CD14-positive monocyte (primary cell): ENCODE measurements around the gene HDAC8. TPM values are rescaled to one million over a fixed set of nuclear protein-coding genes. Genes with fewer than 3 reads are reported as not detected.

Experiments
- DNase-seq, 3 donors: peaks; one replicate each; pipeline ENCODE4 v3.0.0-alpha.2; 2011 to 2022
- H2AFZ ChIP-seq: 2 replicates; pipeline ENCODE4 v1.6.0; 2012; ENCODE audit warnings: mild to moderate bottlenecking, low read depth, low read length, inconsistent platforms; ENCODE audit not compliant: insufficient read depth, poor library complexity, severe bottlenecking
- H3K27ac ChIP-seq, 2 donors: 1 replicate in 1 of 2; 2 replicates in 1 of 2; pipeline ENCODE4 v1.5.1; 2012 to 2013; ENCODE audit warnings: low read length in 2 of 2, control low read depth in 1 of 2, inconsistent platforms in 1 of 2, low read depth in 1 of 2, mild to moderate bottlenecking in 1 of 2
- H3K27me3 ChIP-seq, 2 donors: one replicate each; pipeline versions ENCODE4 v1.6.0 to v1.6.1; 2011 to 2013; ENCODE audit warnings: low read length in 2 of 2; ENCODE audit not compliant: control insufficient read depth in 2 of 2, insufficient read depth in 2 of 2
- H3K36me3 ChIP-seq, 2 donors: replicated peaks in 1 of 2; 1 replicate in 1 of 2; 2 replicates in 1 of 2; pipeline versions ENCODE4 v1.5.1 to v1.6.1; 2012 to 2013; ENCODE audit warnings: low read length in 2 of 2, control low read depth in 1 of 2, inconsistent platforms in 1 of 2, mild to moderate bottlenecking in 1 of 2; ENCODE audit not compliant: insufficient read depth in 2 of 2, control insufficient read depth in 1 of 2
- H3K4me1 ChIP-seq, 2 donors: 1 replicate in 1 of 2; 2 replicates in 1 of 2; pipeline versions ENCODE4 v1.5.1 to v1.6.1; 2012 to 2013; ENCODE audit warnings: low read length in 2 of 2, control low read depth in 1 of 2, inconsistent platforms in 1 of 2, mild to moderate bottlenecking in 1 of 2, moderate library complexity in 1 of 2; ENCODE audit not compliant: insufficient read depth in 2 of 2, control insufficient read depth in 1 of 2
- H3K4me2 ChIP-seq: replicated peaks from 2 replicates; pipeline ENCODE3; 2012; ENCODE audit warnings: low read length, moderate library complexity, mild to moderate bottlenecking; ENCODE audit not compliant: poor library complexity, severe bottlenecking; ENCODE audit errors: extremely low read depth
- H3K4me3 ChIP-seq, 3 experiments: fragments of 200-600 bp in 1 of 3; sonication (generic) in 1 of 3; replicated peaks in 1 of 3; 1 replicate in 2 of 3; 2 replicates in 1 of 3; pipeline ENCODE4 v1.5.1; 2011 to 2013; ENCODE audit warnings: low read length in 3 of 3, mild to moderate bottlenecking in 3 of 3, control low read depth in 2 of 3, low read depth in 2 of 3, inconsistent platforms in 1 of 3, moderate library complexity in 1 of 3
- H3K79me2 ChIP-seq: 2 replicates; pipeline ENCODE4 v1.6.0; 2012; ENCODE audit warnings: mild to moderate bottlenecking, control low read depth, inconsistent platforms, low read length, moderate library complexity; ENCODE audit not compliant: insufficient read depth
- H3K9ac ChIP-seq: 2 replicates; pipeline ENCODE4 v1.6.0; 2017; ENCODE audit warnings: low read length, mild to moderate bottlenecking; ENCODE audit not compliant: insufficient read depth, poor library complexity, severe bottlenecking
- H3K9me3 ChIP-seq, 2 donors: replicated peaks in 1 of 2; 1 replicate in 1 of 2; 2 replicates in 1 of 2; pipeline versions ENCODE4 v1.5.1 to v1.6.1; 2012 to 2013; ENCODE audit warnings: low read length in 2 of 2, control low read depth in 1 of 2; ENCODE audit not compliant: control insufficient read depth in 1 of 2, insufficient read depth in 1 of 2
- H4K20me1 ChIP-seq: 2 replicates; pipeline ENCODE4 v1.6.0; 2012; ENCODE audit warnings: mild to moderate bottlenecking, low read length, control low read depth, moderate library complexity; ENCODE audit not compliant: insufficient read depth
- H3K27ac Mint-ChIP-seq, 7 donors: one replicate each; pipeline ENCODE4 v1.8.0; 2020; ENCODE audit warnings: mild to moderate bottlenecking in 7 of 7, mixed read lengths in 7 of 7, moderate library complexity in 6 of 7, inconsistent platforms in 2 of 7
- H3K27me3 Mint-ChIP-seq, 3 donors: one replicate each; pipeline ENCODE4 v1.8.0; 2021 to 2022; ENCODE audit warnings: low read depth in 3 of 3, mild to moderate bottlenecking in 3 of 3, mixed read lengths in 3 of 3, moderate library complexity in 3 of 3, inconsistent platforms in 1 of 3
- H3K36me3 Mint-ChIP-seq, 2 donors: one replicate each; pipeline ENCODE4 v1.8.0; 2020; ENCODE audit warnings: mixed read lengths in 2 of 2, inconsistent platforms in 1 of 2, mild to moderate bottlenecking in 1 of 2
- H3K4me1 Mint-ChIP-seq: one replicate; pipeline ENCODE4 v1.8.0; 2020; ENCODE audit warnings: mild to moderate bottlenecking, mixed read lengths
- H3K4me3 Mint-ChIP-seq, 2 donors: one replicate each; pipeline ENCODE4 v1.8.0; 2020; ENCODE audit warnings: mild to moderate bottlenecking in 2 of 2, mixed read lengths in 2 of 2, moderate library complexity in 1 of 2
- H3K9me3 Mint-ChIP-seq, 7 donors: one replicate each; pipeline ENCODE4 v1.8.0; 2020 to 2022; ENCODE audit warnings: mixed read lengths in 7 of 7, mild to moderate bottlenecking in 6 of 7, moderate library complexity in 6 of 7, inconsistent platforms in 2 of 7
- WGBS: methylation state at CpG from one replicate; pipeline ENCODE4 v1.1.5; 2013; ENCODE audit warnings: missing lambda C conversion rate; ENCODE audit not compliant: insufficient coverage; 5-methylcytosine and 5-hydroxymethylcytosine counted together
- intact Hi-C, 2 donors: fragments of 100-400 bp; cut with micrococcal nuclease; formaldehyde crosslinking; loops; one replicate each; pipeline versions ENCODE4 v1.15.0 to v1.15.1; 2023
- polyA plus RNA-seq, 3 donors: library from polyadenylated mRNA; depleted of rRNA in 1 of 3; unstranded in 2 of 3; stranded (reverse) in 1 of 3; fragments of 300-500 nt in 2 of 3; fragments of >200 nt in 1 of 3; fragmentation: Illumina TruSeq in 2 of 3; gene quantifications; 1 replicate in 2 of 3; 2 replicates in 1 of 3; pipeline ENCODE4 v1.2.3, GENCODE V29; 2012 to 2021
- TF ChIP-seq, protein P1 (sequence below): fragments of 200-600 bp; IDR thresholded peaks from one replicate; pipeline ENCODE4 v1.8.0; 2022; ENCODE audit warnings: antibody characterized with exemption, mild to moderate bottlenecking

HDAC8 gene
- polyA plus RNA-seq, 3 donors, result 14.3 to 22.9 (median 20.5) TPM

- peak overlapping the region; percentile 85 to 92 for H3K4me3 Mint-ChIP-seq
- Histone ChIP-seq H2AFZ (peak overlapping the region; percentile 62), H3K4me2 (peak overlapping the region; percentile 56), H3K4me1 (peaks cover 38 to 42% of the 10 kb centered on the region in 2 donors), H3K27ac (no peak overlapping the region), H3K36me3 (no peaks in the 10 kb centered on the region), H3K4me3 (peak overlapping the region in 2 of 3 experiments; percentile 43 to 65), H3K9ac (no peak overlapping the region), H3K27me3 (peaks cover 62 to 79% of the 10 kb centered on the region in 2 donors), H3K79me2 (no peaks in the 10 kb centered on the region), H4K20me1 (no peaks in the 10 kb centered on the region), H3K9me3 (peaks cover 0 to 37% of the 10 kb centered on the region in 2 donors)
- 3% methylated on average over 6 of the region's 17 CpGs for WGBS
- H3K9me3 Mint-ChIP-seq, result peaks cover 0 to 13% (median 10%) of the 10 kb centered on the region in 7 donors
- intact Hi-C loops, result no loop called here
- TF ChIP-seq, protein P1, sequence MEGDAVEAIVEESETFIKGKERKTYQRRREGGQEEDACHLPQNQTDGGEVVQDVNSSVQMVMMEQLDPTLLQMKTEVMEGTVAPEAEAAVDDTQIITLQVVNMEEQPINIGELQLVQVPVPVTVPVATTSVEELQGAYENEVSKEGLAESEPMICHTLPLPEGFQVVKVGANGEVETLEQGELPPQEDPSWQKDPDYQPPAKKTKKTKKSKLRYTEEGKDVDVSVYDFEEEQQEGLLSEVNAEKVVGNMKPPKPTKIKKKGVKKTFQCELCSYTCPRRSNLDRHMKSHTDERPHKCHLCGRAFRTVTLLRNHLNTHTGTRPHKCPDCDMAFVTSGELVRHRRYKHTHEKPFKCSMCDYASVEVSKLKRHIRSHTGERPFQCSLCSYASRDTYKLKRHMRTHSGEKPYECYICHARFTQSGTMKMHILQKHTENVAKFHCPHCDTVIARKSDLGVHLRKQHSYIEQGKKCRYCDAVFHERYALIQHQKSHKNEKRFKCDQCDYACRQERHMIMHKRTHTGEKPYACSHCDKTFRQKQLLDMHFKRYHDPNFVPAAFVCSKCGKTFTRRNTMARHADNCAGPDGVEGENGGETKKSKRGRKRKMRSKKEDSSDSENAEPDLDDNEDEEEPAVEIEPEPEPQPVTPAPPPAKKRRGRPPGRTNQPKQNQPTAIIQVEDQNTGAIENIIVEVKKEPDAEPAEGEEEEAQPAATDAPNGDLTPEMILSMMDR, result no peak
- peaks cover 59 to 81% (median 74%) of the 10 kb centered on the region in 3 donors for H3K27me3 Mint-ChIP-seq
- H3K36me3 Mint-ChIP-seq, result peaks cover 6% of the 10 kb centered on the region in 2 donors
- H3K4me1 Mint-ChIP-seq, result peaks cover 46% of the 10 kb centered on the region
- H3K27ac Mint-ChIP-seq, result peak overlapping the region in 1 of 7 donors; percentile 31
- DNase-seq, result no peak
Observed at GRCh38 chrX:72307646-72308051, 265.0 kb downstream of the HDAC8 start.

- no peak overlapping the region for H3K9ac ChIP-seq
- H3K27me3 ChIP-seq, result peaks cover 67 to 85% of the 10 kb centered on the region in 2 donors
Observed at GRCh38 chrX:72306851-72307645, 265.6 kb downstream of the HDAC8 start.

More at GRCh38 chrX:72306851-72307645, 265.6 kb downstream of the HDAC8 start:
- H3K9me3 ChIP-seq, result peaks cover 0 to 38% of the 10 kb centered on the region in 2 donors
- peak overlapping the region; percentile 42 to 65 (median 43) for H3K4me3 ChIP-seq
- H3K36me3 ChIP-seq, result no peaks in the 10 kb centered on the region
- H3K4me1 Mint-ChIP-seq, result peaks cover 46% of the 10 kb centered on the region
- no peaks in the 10 kb centered on the region for H4K20me1 ChIP-seq
- peak overlapping the region; percentile 85 to 92 for H3K4me3 Mint-ChIP-seq
- WGBS, result 0% methylated on average over 33 of the region's 56 CpGs
- peaks cover 0 to 13% (median 10%) of the 10 kb centered on the region in 7 donors for H3K9me3 Mint-ChIP-seq
- peak overlapping the region; percentile 56 for H3K4me2 ChIP-seq
- H3K4me1 ChIP-seq, result peaks cover 38 to 42% of the 10 kb centered on the region in 2 donors
- peak; percentile 51 to 62 (median 54) for DNase-seq
- intact Hi-C loops, result no loop called here
- H3K27ac ChIP-seq, result no peak overlapping the region
- peak overlapping the region; percentile 62 for H2AFZ ChIP-seq
- H3K27me3 Mint-ChIP-seq, result peaks cover 65 to 83% (median 80%) of the 10 kb centered on the region in 3 donors
- H3K27ac Mint-ChIP-seq, result peak overlapping the region in 2 of 7 donors; percentile 31 to 46
- TF ChIP-seq, protein P1, result no peak
- H3K36me3 Mint-ChIP-seq, result peaks cover 6 to 10% of the 10 kb centered on the region in 2 donors
- no peaks in the 10 kb centered on the region for H3K79me2 ChIP-seq
